Measurements from ENCODE around the gene SUSD6. TPM values are rescaled to one million over a fixed set of nuclear protein-coding genes. Genes with fewer than 3 reads are reported as not detected.
"Not testable (repeated sequence)": the region's sequence is repeated elsewhere in the genome, so short reads cannot be mapped to it uniquely, and the experiment has no call there.

The SUSD6 gene
- total RNA-seq, 1 donor from 2014 or later: 20.8 TPM

- DNase-seq (no peak), ATAC-seq (ENCODE audit: poor library complexity) (no peak)
- intact Hi-C loops (cut with DNase I): no loop called here
These were observed 85.5 kb downstream of the SUSD6 start for GRCh38 chr14:69696633-69697557.

DNA sequence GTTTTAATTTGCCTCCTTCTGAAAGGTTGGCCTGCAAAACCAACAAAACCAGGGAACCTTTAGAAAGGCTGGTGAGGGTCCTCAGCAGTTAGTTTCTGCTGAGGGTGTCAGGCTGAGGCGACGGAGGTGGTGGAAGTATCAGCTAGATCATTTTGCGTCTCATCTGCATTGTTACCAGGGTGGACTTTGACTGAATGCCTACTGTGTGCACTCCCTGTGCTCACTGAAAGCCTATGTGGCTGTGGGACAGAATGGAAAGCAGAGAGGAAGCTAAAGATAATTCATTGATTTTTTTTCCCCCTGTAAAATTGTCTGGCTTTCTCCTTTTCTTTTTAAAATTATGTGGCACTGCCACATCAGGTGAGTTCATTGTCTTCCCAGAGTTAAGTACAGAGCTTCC lies 87.2 kb downstream of the SUSD6 start:
- intact Hi-C loops (cut with DNase I): no loop called here
- no peak for ATAC-seq (ENCODE audit: poor library complexity)
- no peak for DNase-seq

DNA sequence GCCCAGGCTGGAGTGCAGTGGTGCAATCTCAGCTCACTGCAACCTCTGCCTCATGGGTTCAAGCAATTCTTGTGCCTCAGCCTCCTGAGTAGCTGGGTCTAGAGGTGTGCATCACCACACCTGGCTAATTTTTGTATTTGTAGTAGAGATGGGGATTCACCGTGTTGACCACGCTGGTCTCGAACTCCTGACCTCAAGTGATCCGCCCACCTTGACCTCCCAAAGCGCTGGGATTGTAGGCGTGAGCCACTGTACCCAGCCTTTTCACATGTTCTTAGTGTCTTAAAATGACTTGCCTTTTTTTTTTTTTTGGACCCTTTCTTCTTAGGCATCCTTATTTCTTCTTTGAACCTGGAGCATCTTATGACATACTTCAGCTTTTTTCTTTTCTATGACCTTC lies 87.8 kb downstream of the SUSD6 start:
- ATAC-seq (ENCODE audit: poor library complexity); intact Hi-C loops (cut with DNase I); DNase-seq: not testable (repeated sequence)

GRCh38 chr14:69699748-69700303 lies 88.4 kb downstream of the SUSD6 start:
- intact Hi-C loops (cut with DNase I): no loop called here
- no peak for DNase-seq
- ATAC-seq (ENCODE audit: poor library complexity): no peak

GRCh38 chr14:69700575-69700974 lies 89.2 kb downstream of the SUSD6 start:
- intact Hi-C loops (cut with DNase I): no loop called here
- no peak for ATAC-seq (ENCODE audit: poor library complexity)
- DNase-seq: no peak

DNA sequence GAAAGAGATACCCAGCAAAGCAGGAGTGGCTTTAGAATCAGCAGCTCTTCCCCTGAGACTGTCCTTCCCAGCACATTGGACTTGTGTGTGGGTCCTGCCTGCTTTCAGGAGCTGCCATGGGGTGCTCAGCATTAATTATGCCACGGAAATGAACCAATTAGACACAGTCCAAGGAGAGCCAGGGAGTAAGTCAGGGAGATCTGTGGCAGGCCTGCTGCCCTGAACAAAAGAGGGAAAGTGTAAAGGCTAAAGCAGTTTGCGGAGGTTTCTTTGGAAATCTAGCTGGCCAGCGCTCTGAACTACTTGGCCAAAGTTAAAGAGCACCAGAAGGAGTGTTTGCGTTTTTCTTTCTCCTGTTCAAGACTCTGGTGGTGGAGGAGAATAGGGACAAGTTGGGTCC lies 89.9 kb downstream of the SUSD6 start:
- intact Hi-C loops (cut with DNase I): no loop called here
- ATAC-seq (ENCODE audit: poor library complexity) (no peak), DNase-seq (no peak)

DNA sequence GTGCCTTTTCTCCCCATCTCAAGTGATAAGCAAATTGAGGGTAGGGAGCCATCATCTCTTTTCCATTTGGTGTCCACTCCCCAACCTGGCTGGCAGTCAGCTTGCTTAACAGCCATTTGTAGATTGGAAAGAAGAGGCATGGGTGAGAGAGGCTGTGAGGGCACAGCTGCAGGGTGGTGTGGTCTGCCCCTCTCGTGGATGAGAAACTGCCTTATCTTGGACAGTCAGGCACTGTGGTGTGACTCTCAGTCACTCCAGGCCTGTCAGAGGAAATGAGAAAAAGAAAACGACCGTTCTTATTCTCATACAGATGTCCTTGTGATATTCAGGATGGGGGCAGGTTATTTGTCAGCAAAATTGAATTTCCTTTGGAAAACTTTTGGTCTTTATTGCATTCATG lies 90.5 kb downstream of the SUSD6 start:
- DNase-seq (no peak), ATAC-seq (ENCODE audit: poor library complexity) (no peak)
- intact Hi-C loops (cut with DNase I): no loop called here

DNA sequence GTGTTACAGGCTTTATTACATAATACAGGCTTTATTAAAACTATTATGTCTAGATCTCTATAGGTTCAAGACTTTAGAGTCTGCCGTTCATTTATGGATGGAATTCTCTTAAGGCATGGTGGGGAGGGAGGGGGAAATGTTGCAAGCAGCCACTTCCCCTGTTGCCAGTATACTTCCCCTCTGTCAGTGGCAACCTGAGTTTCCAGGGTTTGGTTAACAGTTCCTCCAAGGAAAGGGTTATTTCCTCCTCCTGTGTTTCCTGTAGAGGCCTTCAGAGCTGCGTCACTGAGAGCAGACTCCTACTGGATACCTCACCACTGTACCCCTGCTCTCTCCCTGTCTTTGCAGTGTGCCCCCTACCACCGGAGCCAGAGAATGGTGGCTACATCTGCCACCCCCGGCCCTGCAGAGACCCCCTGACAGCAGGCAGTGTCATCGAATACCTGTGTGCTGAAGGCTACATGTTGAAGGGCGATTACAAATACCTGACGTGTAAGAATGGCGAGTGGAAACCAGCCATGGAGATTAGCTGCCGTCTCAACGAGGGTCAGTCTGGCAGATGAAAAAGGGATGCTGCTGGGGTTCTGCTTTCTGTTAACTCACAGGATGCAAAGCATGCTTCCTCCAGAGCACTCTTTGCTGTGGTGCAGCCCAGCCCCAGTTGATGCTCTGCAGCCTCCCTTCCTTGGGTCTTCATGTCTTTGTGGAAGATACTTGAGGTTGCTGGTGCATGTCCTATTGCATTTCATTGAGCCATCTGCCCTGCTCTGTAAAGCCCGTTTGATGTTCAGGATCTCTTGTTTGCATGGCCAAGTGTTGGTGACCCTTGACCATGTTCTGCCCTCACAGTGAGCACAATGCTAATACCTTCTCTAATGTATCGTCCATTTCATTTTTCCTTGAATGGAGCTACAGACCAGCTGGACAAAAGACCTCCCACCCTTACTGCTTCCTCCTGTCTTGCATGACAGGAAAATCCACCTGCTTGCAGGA lies 91.9 kb downstream of the SUSD6 start:
- ATAC-seq (ENCODE audit: poor library complexity): peak; percentile 62
- no peak for DNase-seq
- intact Hi-C loops (cut with DNase I): no loop called here

GRCh38 chr14:69704319-69704718 lies 92.9 kb downstream of the SUSD6 start:
- DNase-seq (no peak), ATAC-seq (ENCODE audit: poor library complexity) (no peak)
- intact Hi-C loops (cut with DNase I): no loop called here

- intact Hi-C loops (cut with DNase I): no loop called here
- no peak for ATAC-seq (ENCODE audit: poor library complexity)
- no peak for DNase-seq
These were observed 94.3 kb downstream of the SUSD6 start for GRCh38 chr14:69705706-69706105.

- ATAC-seq (ENCODE audit: poor library complexity) (no peak), DNase-seq (no peak)
- intact Hi-C loops (cut with DNase I): no loop called here
These were observed 96.7 kb downstream of the SUSD6 start for GRCh38 chr14:69708049-69708448.

GRCh38 chr14:69708586-69709560 lies 97.5 kb downstream of the SUSD6 start:
- intact Hi-C loops (cut with DNase I): no loop called here
- DNase-seq: no peak
- ATAC-seq (ENCODE audit: poor library complexity): no peak

- ATAC-seq (ENCODE audit: poor library complexity) (peak; percentile 5), DNase-seq (no peak)
- intact Hi-C loops (cut with DNase I): loop anchor here (5.0 kb wide), 2 partner anchors 38 to 98 kb away; partner anchors contain the start of gene SUSD6
These were observed 99.0 kb downstream of the SUSD6 start for GRCh38 chr14:69710378-69710777.

- ATAC-seq (ENCODE audit: poor library complexity) (peak; percentile 62), DNase-seq (peak; percentile 87)
- intact Hi-C loops (cut with DNase I): loop anchor here (5.0 kb wide), 2 partner anchors 39 to 99 kb away; partner anchors contain the start of gene SUSD6
These were observed 99.7 kb downstream of the SUSD6 start for GRCh38 chr14:69711065-69711464.

- intact Hi-C loops (cut with DNase I): loop anchor here (5.0 kb wide), 2 partner anchors 39 to 99 kb away; partner anchors contain the start of gene SUSD6
- peak; percentile 70 for DNase-seq
- peak; percentile 44 for ATAC-seq (ENCODE audit: poor library complexity)
These were observed 100.1 kb downstream of the SUSD6 start for GRCh38 chr14:69711477-69711876.

DNA sequence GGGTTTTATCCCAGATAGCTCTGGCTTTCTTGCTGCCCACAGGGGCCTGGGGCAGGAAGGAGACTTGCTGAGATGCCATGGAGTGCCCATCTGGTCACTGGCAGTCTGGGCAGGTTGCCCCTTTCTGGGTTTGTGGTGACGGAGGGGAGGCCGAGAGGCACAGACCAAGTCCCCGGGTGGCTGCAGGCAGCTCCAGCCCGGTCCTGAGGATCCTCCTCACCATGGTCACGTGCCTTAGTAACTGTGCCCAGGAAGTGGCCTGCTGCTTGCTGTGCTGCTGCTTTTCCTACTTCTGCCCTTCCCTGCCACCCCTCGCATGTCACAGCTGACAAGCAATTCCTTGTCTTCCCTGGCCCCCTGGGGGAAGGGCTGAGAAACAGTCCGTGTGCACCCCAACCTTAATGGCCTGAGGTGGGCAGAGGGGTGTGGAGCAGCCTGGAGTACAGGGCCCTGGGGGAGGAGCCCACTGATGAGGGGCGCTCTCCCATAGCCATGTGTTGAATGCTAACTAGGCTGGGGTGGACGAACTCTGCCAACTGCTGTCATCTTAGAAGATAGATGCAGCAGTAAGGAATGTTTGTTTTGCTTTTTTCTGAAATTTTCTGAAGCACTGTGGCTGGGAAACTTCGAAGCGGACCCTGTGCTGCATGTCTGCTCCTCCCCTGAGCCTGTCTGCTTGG lies 100.6 kb downstream of the SUSD6 start:
- peak; percentile 26 for ATAC-seq (ENCODE audit: poor library complexity)
- intact Hi-C loops (cut with DNase I): loop anchor here (5.0 kb wide), 2 partner anchors 40 to 100 kb away; partner anchors contain the start of gene SUSD6
- peak; percentile 60 for DNase-seq

DNA sequence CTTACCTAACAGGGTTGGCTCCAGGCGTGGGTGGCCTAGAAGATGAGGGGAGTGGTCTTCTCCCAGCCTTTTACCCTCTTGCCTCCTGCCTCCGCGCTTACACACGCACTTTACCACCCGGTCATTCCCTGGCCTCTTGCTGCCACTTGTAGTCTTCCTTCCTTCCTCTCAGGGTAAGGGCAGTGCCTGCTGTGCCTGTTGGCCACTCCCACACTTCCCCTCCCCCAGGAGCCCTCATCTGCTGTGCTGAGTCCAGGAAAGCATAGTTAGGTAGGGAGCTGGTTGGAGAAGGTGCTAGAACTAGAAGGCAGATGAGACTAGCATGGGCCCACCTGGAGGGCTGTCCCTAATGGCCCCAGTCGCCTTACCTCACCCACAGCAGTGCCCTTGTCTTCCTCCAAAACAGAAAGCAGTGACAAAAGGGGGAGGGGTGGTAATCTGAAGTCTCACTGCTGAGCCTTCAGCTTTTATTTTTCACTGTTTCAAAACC lies 101.2 kb downstream of the SUSD6 start:
- intact Hi-C loops (cut with DNase I): loop anchor here (5.0 kb wide), 2 partner anchors 40 to 100 kb away; partner anchors contain the start of gene SUSD6
- DNase-seq (peak; percentile 73), ATAC-seq (ENCODE audit: poor library complexity) (peak; percentile 67)

Data from Right ventricle myocardium superior (tissue), 1 donor.